Right lobe of liver (tissue), 4 donors: ENCODE results near the gene JAZF1.

Source experiments
- POLR2A ChIP-seq: fragments of 450-650 bp; IDR thresholded peaks from one replicate; pipeline ENCODE4 v1.6.1; 2017; ENCODE audit warnings: antibody characterized with exemption, mild to moderate bottlenecking
- TF ChIP-seq, protein P1 (sequence below), 4 donors: fragments of 200-600 bp in 3 of 4; fragments of 450-650 bp in 1 of 4; IDR thresholded peaks; one replicate each; pipeline versions ENCODE4 v1.5.1 to v1.8.0; 2016 to 2022; ENCODE audit warnings: antibody characterized with exemption in 4 of 4, mild to moderate bottlenecking in 2 of 4
- donor health status: DM: no; HTN: no; CAD: no.
- donor health status: DM: no; HTN: no; CAD: no.
- donor health status: DM: no; HTN: yes; CAD: no.

- TF ChIP-seq, protein P1, sequence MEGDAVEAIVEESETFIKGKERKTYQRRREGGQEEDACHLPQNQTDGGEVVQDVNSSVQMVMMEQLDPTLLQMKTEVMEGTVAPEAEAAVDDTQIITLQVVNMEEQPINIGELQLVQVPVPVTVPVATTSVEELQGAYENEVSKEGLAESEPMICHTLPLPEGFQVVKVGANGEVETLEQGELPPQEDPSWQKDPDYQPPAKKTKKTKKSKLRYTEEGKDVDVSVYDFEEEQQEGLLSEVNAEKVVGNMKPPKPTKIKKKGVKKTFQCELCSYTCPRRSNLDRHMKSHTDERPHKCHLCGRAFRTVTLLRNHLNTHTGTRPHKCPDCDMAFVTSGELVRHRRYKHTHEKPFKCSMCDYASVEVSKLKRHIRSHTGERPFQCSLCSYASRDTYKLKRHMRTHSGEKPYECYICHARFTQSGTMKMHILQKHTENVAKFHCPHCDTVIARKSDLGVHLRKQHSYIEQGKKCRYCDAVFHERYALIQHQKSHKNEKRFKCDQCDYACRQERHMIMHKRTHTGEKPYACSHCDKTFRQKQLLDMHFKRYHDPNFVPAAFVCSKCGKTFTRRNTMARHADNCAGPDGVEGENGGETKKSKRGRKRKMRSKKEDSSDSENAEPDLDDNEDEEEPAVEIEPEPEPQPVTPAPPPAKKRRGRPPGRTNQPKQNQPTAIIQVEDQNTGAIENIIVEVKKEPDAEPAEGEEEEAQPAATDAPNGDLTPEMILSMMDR (IDR thresholded peaks at IDR 0.05), result no peak
- no peak for TF ChIP-seq POLR2A
Observed at GRCh38 chr7:27793780-27794179, 386.8 kb downstream of the JAZF1 start.
